Astrocyte of the cerebellum (primary cell): ENCODE measurements around the gene HEXB.
A peak's percentile ranks its signal among the peaks of the same experiment; 100 is the strongest.

Experiments used
- DNase-seq: peaks from one replicate; pipeline ENCODE4 v3.0.0-alpha.2; 2011; ENCODE audit warnings: low read depth
- H3K4me3 ChIP-seq: 2 replicates; pipeline ENCODE4 v1.5.1; 2011; ENCODE audit warnings: mild to moderate bottlenecking, low read depth, low read length, moderate library complexity
- in situ Hi-C: cut with HindIII; loops from 2 replicates; pipeline ENCODE4 v1.10.0; 2017; ENCODE audit warnings: low sequenced_read_pairs
- TF ChIP-seq, protein P1 (sequence below): IDR thresholded peaks from 2 replicates; pipeline ENCODE4 v1.5.1; 2012; ENCODE audit warnings: low read length, low read depth, moderate library complexity, mild to moderate bottlenecking; ENCODE audit errors: missing control alignments

The HEXB gene

DNA sequence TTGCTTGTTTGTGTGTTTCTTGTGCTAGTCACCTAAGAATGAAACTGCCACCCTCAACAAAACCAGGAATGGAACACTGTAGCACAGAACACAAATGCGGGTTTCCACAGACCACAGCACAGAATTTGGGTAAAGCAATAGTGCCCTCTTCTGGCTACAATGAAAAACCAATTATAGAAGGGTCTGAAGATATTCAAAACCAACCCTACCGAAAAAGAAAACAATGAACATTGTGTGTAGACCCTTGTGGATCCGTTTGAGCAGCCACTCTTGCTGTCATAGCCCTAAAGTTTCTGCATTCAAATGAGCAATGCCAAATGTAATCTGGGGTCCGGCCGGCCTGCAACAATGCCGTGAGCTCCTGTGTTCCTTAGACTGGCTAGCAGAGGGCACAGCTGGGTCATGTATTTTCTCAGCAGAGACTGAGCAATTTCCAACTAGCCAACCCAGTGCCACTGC lies 36.2 kb upstream of the HEXB start:
- no peak overlapping the region for H3K4me3 ChIP-seq
- no peak for DNase-seq
- TF ChIP-seq, protein P1, sequence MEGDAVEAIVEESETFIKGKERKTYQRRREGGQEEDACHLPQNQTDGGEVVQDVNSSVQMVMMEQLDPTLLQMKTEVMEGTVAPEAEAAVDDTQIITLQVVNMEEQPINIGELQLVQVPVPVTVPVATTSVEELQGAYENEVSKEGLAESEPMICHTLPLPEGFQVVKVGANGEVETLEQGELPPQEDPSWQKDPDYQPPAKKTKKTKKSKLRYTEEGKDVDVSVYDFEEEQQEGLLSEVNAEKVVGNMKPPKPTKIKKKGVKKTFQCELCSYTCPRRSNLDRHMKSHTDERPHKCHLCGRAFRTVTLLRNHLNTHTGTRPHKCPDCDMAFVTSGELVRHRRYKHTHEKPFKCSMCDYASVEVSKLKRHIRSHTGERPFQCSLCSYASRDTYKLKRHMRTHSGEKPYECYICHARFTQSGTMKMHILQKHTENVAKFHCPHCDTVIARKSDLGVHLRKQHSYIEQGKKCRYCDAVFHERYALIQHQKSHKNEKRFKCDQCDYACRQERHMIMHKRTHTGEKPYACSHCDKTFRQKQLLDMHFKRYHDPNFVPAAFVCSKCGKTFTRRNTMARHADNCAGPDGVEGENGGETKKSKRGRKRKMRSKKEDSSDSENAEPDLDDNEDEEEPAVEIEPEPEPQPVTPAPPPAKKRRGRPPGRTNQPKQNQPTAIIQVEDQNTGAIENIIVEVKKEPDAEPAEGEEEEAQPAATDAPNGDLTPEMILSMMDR = peak; percentile 57
- in situ Hi-C loops = no loop called here

DNA sequence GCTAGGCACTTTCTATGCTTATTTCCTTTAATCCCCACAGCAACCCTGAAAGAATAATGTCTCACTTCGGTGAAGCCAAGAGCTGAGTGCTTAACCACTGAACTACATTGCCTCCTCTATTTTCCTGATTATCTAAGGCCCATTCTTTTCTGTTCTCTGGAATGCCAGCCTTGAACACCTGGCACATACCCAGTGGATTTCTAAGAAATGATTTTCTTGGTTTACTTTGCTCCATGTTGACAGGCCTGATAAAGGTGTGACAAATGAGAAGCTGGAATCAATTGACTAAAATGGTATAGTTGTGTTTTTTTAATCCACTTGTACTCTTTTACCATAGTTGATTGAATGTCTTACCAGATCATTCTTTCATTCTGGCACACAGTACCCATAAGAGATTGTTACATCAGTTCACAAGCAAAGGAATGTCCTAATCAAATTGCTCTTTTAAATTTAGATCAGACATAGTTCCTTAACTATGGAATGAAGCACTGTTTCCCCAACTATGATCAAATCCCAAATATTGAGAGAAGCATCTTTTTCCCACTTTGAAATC lies 35.5 kb upstream of the HEXB start:
- TF ChIP-seq, protein P1 = no peak
- in situ Hi-C loops = no loop called here
- DNase-seq = no peak
- no peak overlapping the region for H3K4me3 ChIP-seq

DNA sequence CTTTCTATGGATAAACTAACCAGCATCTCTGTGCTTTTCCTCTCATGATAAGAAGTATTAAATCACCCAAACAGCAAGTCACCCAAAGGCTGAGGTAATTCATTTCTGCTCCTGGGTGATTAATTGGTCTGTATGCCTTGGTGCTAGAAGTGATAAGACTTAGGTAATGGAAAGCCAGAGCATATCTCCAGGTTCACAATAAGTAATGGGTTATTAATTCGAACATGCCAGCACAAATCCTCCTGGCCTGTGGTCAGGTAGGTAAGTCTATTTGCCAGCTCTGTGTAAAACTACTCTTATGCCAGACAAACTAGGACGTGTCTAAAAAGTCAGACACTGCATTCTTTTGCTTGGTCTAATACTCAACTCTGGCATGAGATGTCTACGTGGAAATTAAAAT lies 33.3 kb upstream of the HEXB start:
- DNase-seq = no peak
- in situ Hi-C loops = loop anchor here (10.0 to 25.0 kb wide), 2 partner anchors 737 to 1064 kb away; no protein-coding TSS in a partner anchor
- TF ChIP-seq, protein P1 = no peak
- no peak overlapping the region for H3K4me3 ChIP-seq

DNA sequence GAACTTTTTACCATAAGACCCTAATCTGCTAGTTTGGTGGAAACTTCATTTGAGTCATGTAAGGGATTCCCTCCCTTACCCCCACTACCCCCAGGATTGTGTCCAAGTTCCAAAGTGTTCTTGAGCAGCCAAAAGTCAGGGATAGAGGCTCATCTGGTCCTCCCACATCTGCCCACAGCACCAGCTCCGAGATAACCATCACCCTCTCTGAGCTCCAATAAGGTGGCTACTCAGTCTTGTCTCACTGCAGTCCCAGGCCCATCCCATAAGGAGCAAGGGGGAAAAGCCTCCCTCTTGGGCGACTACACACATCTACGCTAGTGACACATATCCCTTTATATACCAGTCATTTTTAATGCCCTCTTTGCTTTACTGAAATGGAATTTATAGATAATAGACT lies 32.5 kb upstream of the HEXB start:
- TF ChIP-seq, protein P1 = no peak
- no peak for DNase-seq
- H3K4me3 ChIP-seq = no peak overlapping the region
- in situ Hi-C loops = loop anchor here (10.0 to 25.0 kb wide), 2 partner anchors 738 to 1065 kb away; no protein-coding TSS in a partner anchor

DNA sequence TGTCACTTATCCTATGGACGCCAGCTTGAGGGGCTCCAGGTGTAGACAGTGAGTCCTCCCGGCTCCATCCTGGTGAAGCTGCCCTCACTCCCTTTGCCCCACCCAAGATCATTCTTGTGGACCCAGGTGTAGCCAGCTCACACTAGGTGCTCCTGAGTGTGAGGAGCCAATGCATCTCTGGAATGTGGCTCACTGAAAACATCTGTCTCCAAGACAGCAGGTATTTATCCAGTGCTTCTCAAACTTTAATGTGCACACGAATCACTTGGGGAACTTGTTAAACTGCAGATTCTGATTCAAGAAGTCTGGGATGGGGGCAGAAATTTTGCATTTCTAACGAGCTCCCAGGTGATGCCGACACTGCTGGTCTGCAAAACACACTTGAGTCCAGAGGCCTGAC lies 31.0 kb upstream of the HEXB start:
- in situ Hi-C loops = loop anchor here (10.0 to 25.0 kb wide), 2 partner anchors 739 to 1067 kb away; no protein-coding TSS in a partner anchor
- H3K4me3 ChIP-seq = no peak overlapping the region
- no peak for DNase-seq
- TF ChIP-seq, protein P1 = no peak

DNA sequence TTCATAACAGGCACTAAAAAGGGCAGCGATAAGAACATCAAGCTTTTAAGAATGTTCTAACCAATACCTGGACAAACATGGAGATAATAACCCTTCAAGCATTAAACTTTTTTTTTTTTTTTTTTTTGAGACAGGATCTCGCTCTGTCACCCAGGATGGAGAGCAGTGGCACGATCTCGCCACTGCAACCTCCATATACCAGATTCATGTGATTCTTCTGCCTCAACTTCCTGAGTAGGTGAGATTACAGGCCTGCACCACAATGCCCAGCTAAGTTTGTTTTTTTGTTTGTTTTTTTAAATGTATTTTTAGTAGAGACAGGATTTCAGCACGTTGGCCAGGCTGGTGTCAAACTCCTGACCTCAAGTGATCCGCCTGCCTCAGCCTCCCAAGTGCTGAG lies 29.8 kb upstream of the HEXB start:
- TF ChIP-seq, protein P1 = no peak
- DNase-seq = no peak
- in situ Hi-C loops = loop anchor here (10.0 to 25.0 kb wide), 2 partner anchors 740 to 1068 kb away; no protein-coding TSS in a partner anchor
- H3K4me3 ChIP-seq = no peak overlapping the region
